ENCODE data around the gene TMIGD1. TPM values are rescaled to one million over a fixed set of nuclear protein-coding genes. Genes with fewer than 3 reads are reported as not detected.

TMIGD1 gene
- total and polyA plus RNA-seq, 2 donors (not counting 1 experiment from before 2014, with no cell fraction given) = not detected

GRCh38 chr17:30296499-30297080 is 37.3 kb downstream of the TMIGD1 start:
- H3K27ac ChIP-seq (ENCODE audit: low read length in 2 of 2) = no peak overlapping the region
- no peak overlapping the region for H3K27ac Mint-ChIP-seq
- H3K9ac ChIP-seq (ENCODE audit: low read length) = no peak overlapping the region
- H3K27me3 Mint-ChIP-seq = no peaks in the 10 kb centered on the region
- no peaks in the 10 kb centered on the region for H3K36me3 ChIP-seq (replicated peaks in 1 of 2; ENCODE audit: control extremely low read depth in 1 of 2, control insufficient read depth in 1 of 2, extremely low read depth in 1 of 2, insufficient read depth in 2 of 2, low read length in 1 of 2)
- WGBS (ENCODE audit: insufficient coverage) = 92% methylated on average over 4 of the region's 5 CpGs
- H4K20me1 ChIP-seq (ENCODE audit: control insufficient read depth, insufficient read depth, low read length, poor library complexity, severe bottlenecking) = no peaks in the 10 kb centered on the region
- H3K4me1 ChIP-seq (ENCODE audit: control insufficient read depth in 2 of 2, insufficient read depth in 2 of 2, low read length in 2 of 2) = peaks cover 11 to 14% of the 10 kb centered on the region in 2 donors
- no peak overlapping the region for H3K4me2 ChIP-seq (replicated peaks; ENCODE audit: low read depth, low read length, poor library complexity, severe bottlenecking)
- H3K9me3 Mint-ChIP-seq (ENCODE audit: insufficient read depth) = no peaks in the 10 kb centered on the region
- no peak for ATAC-seq (ENCODE audit: low read depth)
- DNase-seq = no peak
- peaks cover 0 to 11% (median 0%) of the 10 kb centered on the region in 3 donors for H3K9me3 ChIP-seq (ENCODE audit: control extremely low read depth in 1 of 3, control insufficient read depth in 2 of 3, insufficient read depth in 1 of 3, low read length in 2 of 3)
- ChIA-PET POLR2A (no interaction called here), CTCF (interaction anchor here (1.7 kb wide), 1 partner anchor 43 kb away, joined by 5 read pairs; no protein-coding TSS in a partner anchor)
- no peak overlapping the region for H3K4me3 ChIP-seq (ENCODE audit: control extremely low read depth in 1 of 5, extremely low read depth in 1 of 5, insufficient read depth in 1 of 5, low read depth in 2 of 5, low read length in 4 of 5)
- H3K4me3 Mint-ChIP-seq = no peak overlapping the region
- no peak for TF ChIP-seq CTCF (IDR thresholded peaks at IDR 0.05)
- no peak for TF ChIP-seq EZH2 (IDR thresholded peaks at IDR 0.05; ENCODE audit: borderline replicate concordance, insufficient read depth, low read depth, low read length, poor library complexity, severe bottlenecking)
- no peaks in the 10 kb centered on the region for H3K79me2 ChIP-seq (ENCODE audit: control insufficient read depth, insufficient read depth, low read length)
- intact Hi-C loops (cut with micrococcal nuclease) = no loop called here
- H3K27me3 ChIP-seq (replicated peaks in 1 of 4; ENCODE audit: control extremely low read depth in 1 of 4, control insufficient read depth in 3 of 4, insufficient read depth in 4 of 4, low read length in 3 of 4) = peaks cover 0 to 4% (median 0%) of the 10 kb centered on the region in 4 experiments
- H2AFZ ChIP-seq (ENCODE audit: insufficient read depth, low read depth, low read length, poor library complexity, severe bottlenecking) = no peak overlapping the region
- peaks cover 13% of the 10 kb centered on the region for H3K4me1 Mint-ChIP-seq

GRCh38 chr17:30292286-30292858 is 41.5 kb downstream of the TMIGD1 start:
- Mint-ChIP-seq H3K9me3 (ENCODE audit: insufficient read depth) (no peaks in the 10 kb centered on the region), H3K27me3 (no peaks in the 10 kb centered on the region), H3K4me3 (no peak overlapping the region), H3K27ac (no peak overlapping the region), H3K4me1 (peaks cover 10% of the 10 kb centered on the region)
- Histone ChIP-seq H3K36me3 (replicated peaks in 1 of 2; ENCODE audit: control extremely low read depth in 1 of 2, control insufficient read depth in 1 of 2, extremely low read depth in 1 of 2, insufficient read depth in 2 of 2, low read length in 1 of 2) (peaks cover 0 to 7% of the 10 kb centered on the region in 2 experiments), H3K27me3 (replicated peaks in 1 of 4; ENCODE audit: control extremely low read depth in 1 of 4, control insufficient read depth in 3 of 4, insufficient read depth in 4 of 4, low read length in 3 of 4) (peaks cover 0 to 4% (median 0%) of the 10 kb centered on the region in 4 experiments), H3K4me3 (ENCODE audit: control extremely low read depth in 1 of 5, extremely low read depth in 1 of 5, insufficient read depth in 1 of 5, low read depth in 2 of 5, low read length in 4 of 5) (peak overlapping the region in 4 of 5 experiments; percentile 49 to 87 (median 78)), H3K9ac (ENCODE audit: low read length) (peak overlapping the region; percentile 89), H3K4me2 (replicated peaks; ENCODE audit: low read depth, low read length, poor library complexity, severe bottlenecking) (peak overlapping the region; percentile 76), H3K4me1 (ENCODE audit: control insufficient read depth in 2 of 2, insufficient read depth in 2 of 2, low read length in 2 of 2) (peaks cover 12 to 16% of the 10 kb centered on the region in 2 donors), H3K79me2 (ENCODE audit: control insufficient read depth, insufficient read depth, low read length) (peaks cover 3% of the 10 kb centered on the region), H3K9me3 (ENCODE audit: control extremely low read depth in 1 of 3, control insufficient read depth in 2 of 3, insufficient read depth in 1 of 3, low read length in 2 of 3) (peaks cover 0 to 5% (median 0%) of the 10 kb centered on the region in 3 donors), H4K20me1 (ENCODE audit: control insufficient read depth, insufficient read depth, low read length, poor library complexity, severe bottlenecking) (no peaks in the 10 kb centered on the region), H3K27ac (ENCODE audit: low read length in 2 of 2) (no peak overlapping the region), H2AFZ (ENCODE audit: insufficient read depth, low read depth, low read length, poor library complexity, severe bottlenecking) (peak overlapping the region; percentile 90)
- 8% methylated on average over 12 of the region's 17 CpGs for WGBS (ENCODE audit: insufficient coverage)
- DNase-seq (no peak), ATAC-seq (ENCODE audit: low read depth) (no peak)
- intact Hi-C loops (cut with micrococcal nuclease) = loop anchor here (1.0 kb wide), 1 partner anchor 86 kb away; the partner anchor contains the start of gene CPD
- TF ChIP-seq EZH2 (IDR thresholded peaks at IDR 0.05; ENCODE audit: borderline replicate concordance, insufficient read depth, low read depth, low read length, poor library complexity, severe bottlenecking) (no peak), CTCF (IDR thresholded peaks at IDR 0.05) (no peak)
- POLR2A ChIA-PET = no interaction called here
- CTCF ChIA-PET = interaction anchor here (2.0 kb wide), 1 partner anchor 167 kb away, joined by 5 read pairs; no protein-coding TSS in a partner anchor
